Activated T-cell treated with anti-CD3 and anti-CD28 coated beads, Interleukin-2, amount 50 U/mL, for 24 hours (primary cell): ENCODE data around the gene KDM1A.

ENCODE experiments used
- DNase-seq: peaks from one replicate; pipeline ENCODE4 v3.0.0-alpha.2; 2020
- H3K27ac Mint-ChIP-seq: 2 replicates; pipeline ENCODE4 v1.8.0; 2020; ENCODE audit warnings: mild to moderate bottlenecking, mixed read lengths
- H3K27me3 Mint-ChIP-seq: 2 replicates; pipeline ENCODE4 v1.8.0; 2020; ENCODE audit warnings: mixed read lengths
- H3K36me3 Mint-ChIP-seq: 2 replicates; pipeline ENCODE4 v1.8.0; 2020; ENCODE audit warnings: low read depth, mixed read lengths
- H3K4me1 Mint-ChIP-seq: 2 replicates; pipeline ENCODE4 v1.8.0; 2020; ENCODE audit warnings: low read depth, mixed read lengths
- H3K4me3 Mint-ChIP-seq: 2 replicates; pipeline ENCODE4 v1.8.0; 2020; ENCODE audit warnings: mild to moderate bottlenecking, moderate library complexity, mixed read lengths
- H3K9me3 Mint-ChIP-seq: 2 replicates; pipeline ENCODE4 v1.8.0; 2020; ENCODE audit warnings: mixed read lengths

KDM1A gene

GRCh38 chr1:23027352-23027907 is 8.2 kb downstream of the KDM1A start:
- Mint-ChIP-seq H3K27ac (no peak overlapping the region), H3K4me3 (no peak overlapping the region), H3K36me3 (peaks cover 29% of the 10 kb centered on the region), H3K4me1 (peaks cover 75% of the 10 kb centered on the region), H3K9me3 (peaks cover 6% of the 10 kb centered on the region), H3K27me3 (no peaks in the 10 kb centered on the region)
- DNase-seq = no peak

GRCh38 chr1:23029337-23029736 is 10.1 kb downstream of the KDM1A start:
- no peak for DNase-seq
- H3K9me3 Mint-ChIP-seq = no peaks in the 10 kb centered on the region
- H3K27ac Mint-ChIP-seq = no peak overlapping the region
- peaks cover 32% of the 10 kb centered on the region for H3K36me3 Mint-ChIP-seq
- H3K4me3 Mint-ChIP-seq = no peak overlapping the region
- no peaks in the 10 kb centered on the region for H3K27me3 Mint-ChIP-seq
- peaks cover 66% of the 10 kb centered on the region for H3K4me1 Mint-ChIP-seq

- Mint-ChIP-seq H3K4me1 (peaks cover 47% of the 10 kb centered on the region), H3K9me3 (no peaks in the 10 kb centered on the region), H3K4me3 (no peak overlapping the region), H3K27ac (no peak overlapping the region), H3K27me3 (no peaks in the 10 kb centered on the region), H3K36me3 (peaks cover 49% of the 10 kb centered on the region)
- DNase-seq = no peak
These were observed 16.7 kb downstream of the KDM1A start for GRCh38 chr1:23035823-23036452.

- Mint-ChIP-seq H3K9me3 (no peaks in the 10 kb centered on the region), H3K27ac (no peak overlapping the region), H3K4me1 (peaks cover 42% of the 10 kb centered on the region), H3K27me3 (no peaks in the 10 kb centered on the region), H3K4me3 (no peak overlapping the region), H3K36me3 (peaks cover 44% of the 10 kb centered on the region)
- DNase-seq = no peak
These were observed 17.9 kb downstream of the KDM1A start for GRCh38 chr1:23037081-23037740.

GRCh38 chr1:23039308-23039826 is 20.1 kb downstream of the KDM1A start:
- H3K4me3 Mint-ChIP-seq = no peak overlapping the region
- no peaks in the 10 kb centered on the region for H3K27me3 Mint-ChIP-seq
- peak overlapping the region; percentile 15 for H3K27ac Mint-ChIP-seq
- no peak for DNase-seq
- H3K4me1 Mint-ChIP-seq = peaks cover 39% of the 10 kb centered on the region
- peaks cover 39% of the 10 kb centered on the region for H3K36me3 Mint-ChIP-seq
- no peaks in the 10 kb centered on the region for H3K9me3 Mint-ChIP-seq

GRCh38 chr1:23040509-23040908 is 21.2 kb downstream of the KDM1A start:
- Mint-ChIP-seq H3K4me3 (no peak overlapping the region), H3K36me3 (peaks cover 47% of the 10 kb centered on the region), H3K4me1 (peaks cover 49% of the 10 kb centered on the region), H3K27me3 (no peaks in the 10 kb centered on the region), H3K27ac (peak overlapping the region; percentile 23), H3K9me3 (no peaks in the 10 kb centered on the region)
- DNase-seq = no peak

- Mint-ChIP-seq H3K9me3 (no peaks in the 10 kb centered on the region), H3K4me1 (peaks cover 44% of the 10 kb centered on the region), H3K27me3 (no peaks in the 10 kb centered on the region), H3K27ac (no peak overlapping the region), H3K4me3 (no peak overlapping the region), H3K36me3 (peaks cover 49% of the 10 kb centered on the region)
- no peak for DNase-seq
These were observed 24.8 kb downstream of the KDM1A start for GRCh38 chr1:23044035-23044434.

- DNase-seq = no peak
- H3K27ac Mint-ChIP-seq = no peak overlapping the region
- no peak overlapping the region for H3K4me3 Mint-ChIP-seq
- peaks cover 55% of the 10 kb centered on the region for H3K36me3 Mint-ChIP-seq
- H3K27me3 Mint-ChIP-seq = no peaks in the 10 kb centered on the region
- no peaks in the 10 kb centered on the region for H3K9me3 Mint-ChIP-seq
- H3K4me1 Mint-ChIP-seq = peaks cover 15% of the 10 kb centered on the region
These were observed 30.9 kb downstream of the KDM1A start for GRCh38 chr1:23050201-23050600.

GRCh38 chr1:23051290-23051909 is 32.1 kb downstream of the KDM1A start:
- H3K27ac Mint-ChIP-seq = no peak overlapping the region
- no peaks in the 10 kb centered on the region for H3K27me3 Mint-ChIP-seq
- no peaks in the 10 kb centered on the region for H3K9me3 Mint-ChIP-seq
- no peak overlapping the region for H3K4me3 Mint-ChIP-seq
- peaks cover 59% of the 10 kb centered on the region for H3K36me3 Mint-ChIP-seq
- H3K4me1 Mint-ChIP-seq = peaks cover 4% of the 10 kb centered on the region
- DNase-seq = no peak

GRCh38 chr1:23057301-23057700 is 38.0 kb downstream of the KDM1A start:
- Mint-ChIP-seq H3K27ac (no peak overlapping the region), H3K4me3 (no peak overlapping the region), H3K36me3 (peaks cover 89% of the 10 kb centered on the region), H3K4me1 (peaks cover 8% of the 10 kb centered on the region), H3K9me3 (no peaks in the 10 kb centered on the region), H3K27me3 (no peaks in the 10 kb centered on the region)
- no peak for DNase-seq

GRCh38 chr1:23062271-23062670 is 43.0 kb downstream of the KDM1A start:
- Mint-ChIP-seq H3K27ac (no peak overlapping the region), H3K27me3 (no peaks in the 10 kb centered on the region), H3K4me3 (no peak overlapping the region), H3K4me1 (peaks cover 5% of the 10 kb centered on the region), H3K36me3 (peaks cover 96% of the 10 kb centered on the region), H3K9me3 (no peaks in the 10 kb centered on the region)
- DNase-seq = no peak

GRCh38 chr1:23065385-23065784 is 46.1 kb downstream of the KDM1A start:
- no peak overlapping the region for H3K27ac Mint-ChIP-seq
- no peak for DNase-seq
- no peak overlapping the region for H3K4me3 Mint-ChIP-seq
- H3K36me3 Mint-ChIP-seq = peaks cover 94% of the 10 kb centered on the region
- H3K4me1 Mint-ChIP-seq = peaks cover 5% of the 10 kb centered on the region
- no peaks in the 10 kb centered on the region for H3K27me3 Mint-ChIP-seq
- no peaks in the 10 kb centered on the region for H3K9me3 Mint-ChIP-seq

- no peak overlapping the region for H3K4me3 Mint-ChIP-seq
- no peaks in the 10 kb centered on the region for H3K9me3 Mint-ChIP-seq
- H3K27me3 Mint-ChIP-seq = no peaks in the 10 kb centered on the region
- DNase-seq = no peak
- H3K27ac Mint-ChIP-seq = no peak overlapping the region
- peaks cover 94% of the 10 kb centered on the region for H3K36me3 Mint-ChIP-seq
- H3K4me1 Mint-ChIP-seq = peaks cover 5% of the 10 kb centered on the region
These were observed 46.8 kb downstream of the KDM1A start for GRCh38 chr1:23066075-23066474.

GRCh38 chr1:23069149-23069548 is 49.9 kb downstream of the KDM1A start:
- Mint-ChIP-seq H3K36me3 (peaks cover 96% of the 10 kb centered on the region), H3K4me3 (no peak overlapping the region)

GRCh38 chr1:23069675-23070074 is 50.4 kb downstream of the KDM1A start:
- peaks cover 97% of the 10 kb centered on the region for H3K36me3 Mint-ChIP-seq

More at GRCh38 chr1:23069149-23069548, 49.9 kb downstream of the KDM1A start:
- H3K27ac Mint-ChIP-seq = no peak overlapping the region
- H3K27me3 Mint-ChIP-seq = no peaks in the 10 kb centered on the region
- H3K4me1 Mint-ChIP-seq = peaks cover 4% of the 10 kb centered on the region
- no peaks in the 10 kb centered on the region for H3K9me3 Mint-ChIP-seq
- no peak for DNase-seq

More at GRCh38 chr1:23069675-23070074, 50.4 kb downstream of the KDM1A start:
- Mint-ChIP-seq H3K27ac (peak overlapping the region; percentile 65), H3K4me3 (no peak overlapping the region), H3K9me3 (no peaks in the 10 kb centered on the region), H3K27me3 (no peaks in the 10 kb centered on the region), H3K4me1 (peaks cover 4% of the 10 kb centered on the region)
- no peak for DNase-seq
